Astrocyte (in vitro differentiated cells and primary cell): Measurements from ENCODE around the gene CYGB. TPM values are rescaled to one million over a fixed set of nuclear protein-coding genes. Genes with fewer than 3 reads are reported as not detected.
"Not testable (repeated sequence)": the region's sequence is repeated elsewhere in the genome, so short reads cannot be mapped to it uniquely, and the experiment has no call there.

ENCODE experiments used
- DNase-seq: peaks from one replicate; pipeline ENCODE4 v3.0.0-alpha.2; 2010; ENCODE audit warnings: low read depth
- FAIRE-seq: peaks from 2 replicates; lab custom pipeline; 2011; peaks lifted over from hg19 to GRCh38; lab: Jason Lieb, UNC
- H2AFZ ChIP-seq: 2 replicates; pipeline ENCODE4 v1.6.0; 2012; ENCODE audit warnings: low read depth, low read length, inconsistent platforms
- H3K27ac ChIP-seq: 2 replicates; pipeline ENCODE4 v1.5.1; 2011; ENCODE audit warnings: low read depth, low read length, inconsistent platforms
- H3K27me3 ChIP-seq: 2 replicates; pipeline ENCODE4 v1.6.0; 2011; ENCODE audit warnings: low read length, inconsistent platforms; ENCODE audit not compliant: insufficient read depth
- H3K36me3 ChIP-seq: 2 replicates; pipeline ENCODE4 v1.5.1; 2011; ENCODE audit warnings: low read length, inconsistent platforms; ENCODE audit not compliant: insufficient read depth
- H3K4me1 ChIP-seq: 2 replicates; pipeline ENCODE4 v1.5.1; 2011; ENCODE audit warnings: low read length, inconsistent platforms; ENCODE audit not compliant: insufficient read depth
- H3K4me2 ChIP-seq: 2 replicates; pipeline ENCODE4 v1.6.0; 2012; ENCODE audit warnings: low read length, inconsistent platforms
- H3K4me3 ChIP-seq: 2 replicates; pipeline ENCODE4 v1.5.1; 2011; ENCODE audit warnings: low read depth, mild to moderate bottlenecking, low read length, inconsistent platforms; ENCODE audit not compliant: insufficient read depth
- H3K79me2 ChIP-seq: 2 replicates; pipeline ENCODE4 v1.6.0; 2012; ENCODE audit warnings: mild to moderate bottlenecking, low read length, inconsistent platforms; ENCODE audit not compliant: insufficient read depth
- H3K9ac ChIP-seq: 2 replicates; pipeline ENCODE4 v1.6.0; 2012; ENCODE audit warnings: mild to moderate bottlenecking, low read length, inconsistent platforms
- H3K9me3 ChIP-seq: 2 replicates; pipeline ENCODE4 v1.5.1; 2012; ENCODE audit warnings: low read depth, mild to moderate bottlenecking, low read length, inconsistent platforms; ENCODE audit not compliant: insufficient read depth
- H4K20me1 ChIP-seq: 2 replicates; pipeline ENCODE4 v1.6.0; 2012; ENCODE audit warnings: low read length, inconsistent platforms; ENCODE audit not compliant: insufficient read depth
- H3K27ac Mint-ChIP-seq: one replicate; pipeline ENCODE4 v1.8.0; 2021; ENCODE audit warnings: mild to moderate bottlenecking, mixed read lengths; ENCODE audit not compliant: unreplicated experiment
- H3K27me3 Mint-ChIP-seq: one replicate; pipeline ENCODE4 v1.8.0; 2021; ENCODE audit warnings: low read depth, mixed read lengths; ENCODE audit not compliant: unreplicated experiment
- H3K36me3 Mint-ChIP-seq: one replicate; pipeline ENCODE4 v1.8.0; 2021; ENCODE audit warnings: low read depth, mixed read lengths; ENCODE audit not compliant: unreplicated experiment
- H3K4me1 Mint-ChIP-seq: one replicate; pipeline ENCODE4 v1.8.0; 2021; ENCODE audit warnings: low read depth, mixed read lengths; ENCODE audit not compliant: unreplicated experiment
- H3K4me3 Mint-ChIP-seq: one replicate; pipeline ENCODE4 v1.8.0; 2021; ENCODE audit warnings: mild to moderate bottlenecking, moderate library complexity, mixed read lengths; ENCODE audit not compliant: unreplicated experiment
- H3K9me3 Mint-ChIP-seq: one replicate; pipeline ENCODE4 v1.8.0; 2021; ENCODE audit warnings: mild to moderate bottlenecking, mixed read lengths; ENCODE audit not compliant: unreplicated experiment
- CTCF ChIP-seq: IDR thresholded peaks from 2 replicates; pipeline ENCODE4 v1.5.1; 2011; ENCODE audit warnings: low read depth, mild to moderate bottlenecking, inconsistent platforms, low read length, moderate library complexity; ENCODE audit not compliant: insufficient read depth
- EZH2 ChIP-seq: IDR thresholded peaks from 2 replicates; pipeline ENCODE4 v1.6.1; 2012; ENCODE audit warnings: mild to moderate bottlenecking, low read length, inconsistent platforms; ENCODE audit not compliant: insufficient read depth
- total RNA-seq: library from RNA; stranded (reverse); gene quantifications from 2 replicates; pipeline ENCODE4 v1.2.1, GENCODE V29; 2021

Gene CYGB
- total RNA-seq, 1 donor from 2014 or later: 29.2 TPM

- Histone ChIP-seq H3K27me3 (no peaks in the 10 kb centered on the region), H3K4me3 (peak overlapping the region; percentile 32), H4K20me1 (peaks cover 63% of the 10 kb centered on the region), H3K9ac (peak overlapping the region; percentile 53), H3K27ac (peak overlapping the region; percentile 40), H3K4me2 (peak overlapping the region; percentile 87), H3K36me3 (peaks cover 30% of the 10 kb centered on the region), H3K9me3 (no peaks in the 10 kb centered on the region), H3K4me1 (peaks cover 48% of the 10 kb centered on the region), H2AFZ (no peak overlapping the region), H3K79me2 (peaks cover 52% of the 10 kb centered on the region)
- no peak for FAIRE-seq
- TF ChIP-seq EZH2: no peak
- TF ChIP-seq CTCF: no peak
- Mint-ChIP-seq H3K27ac (peak overlapping the region; percentile 69), H3K4me3 (peak overlapping the region; percentile 79), H3K27me3 (no peaks in the 10 kb centered on the region), H3K4me1 (peaks cover 38% of the 10 kb centered on the region), H3K36me3 (peaks cover 14% of the 10 kb centered on the region), H3K9me3 (no peaks in the 10 kb centered on the region)
- no peak for DNase-seq
Measured at GRCh38 chr17:76560877-76561221, 23.3 kb upstream of the CYGB start.

- H3K36me3 ChIP-seq: peaks cover 24% of the 10 kb centered on the region
- FAIRE-seq: no peak
- peaks cover 48% of the 10 kb centered on the region for H3K4me1 ChIP-seq
- no peak for DNase-seq
- Mint-ChIP-seq H3K27me3 (no peaks in the 10 kb centered on the region), H3K9me3 (peaks cover 2% of the 10 kb centered on the region), H3K4me3 (peak overlapping the region; percentile 79), H3K36me3 (peaks cover 11% of the 10 kb centered on the region), H3K27ac (peak overlapping the region; percentile 69), H3K4me1 (peaks cover 39% of the 10 kb centered on the region)
- peaks cover 57% of the 10 kb centered on the region for H4K20me1 ChIP-seq
- peak overlapping the region; percentile 100 for H3K9ac ChIP-seq
- no peaks in the 10 kb centered on the region for H3K9me3 ChIP-seq
- TF ChIP-seq EZH2 (no peak), CTCF (no peak)
- no peak overlapping the region for H2AFZ ChIP-seq
- no peak overlapping the region for H3K27ac ChIP-seq
- peaks cover 48% of the 10 kb centered on the region for H3K79me2 ChIP-seq
- peak overlapping the region; percentile 87 for H3K4me2 ChIP-seq
- H3K27me3 ChIP-seq: no peaks in the 10 kb centered on the region
- H3K4me3 ChIP-seq: peak overlapping the region; percentile 98
Measured at GRCh38 chr17:76560036-76560876, 22.7 kb upstream of the CYGB start.

GRCh38 chr17:76559460-76559859 is 22.0 kb upstream of the CYGB start:
- Histone ChIP-seq H4K20me1 (peaks cover 49% of the 10 kb centered on the region), H3K79me2 (peaks cover 45% of the 10 kb centered on the region), H3K4me2 (peak overlapping the region; percentile 87), H3K9ac (peak overlapping the region; percentile 100), H3K4me1 (peaks cover 48% of the 10 kb centered on the region), H3K4me3 (peak overlapping the region; percentile 98), H3K36me3 (peaks cover 17% of the 10 kb centered on the region)
- H3K27ac Mint-ChIP-seq, H3K27me3 ChIP-seq, H3K27me3 Mint-ChIP-seq, FAIRE-seq, DNase-seq, H3K27ac ChIP-seq, H3K9me3 ChIP-seq, H3K9me3 Mint-ChIP-seq, H2AFZ ChIP-seq: not testable (repeated sequence)
- peaks cover 11% of the 10 kb centered on the region for H3K36me3 Mint-ChIP-seq
- H3K4me3 Mint-ChIP-seq: peak overlapping the region; percentile 99
- H3K4me1 Mint-ChIP-seq: peaks cover 39% of the 10 kb centered on the region
